ENCODE measurements around the gene LYPLA2.

LYPLA2 gene

DNA sequence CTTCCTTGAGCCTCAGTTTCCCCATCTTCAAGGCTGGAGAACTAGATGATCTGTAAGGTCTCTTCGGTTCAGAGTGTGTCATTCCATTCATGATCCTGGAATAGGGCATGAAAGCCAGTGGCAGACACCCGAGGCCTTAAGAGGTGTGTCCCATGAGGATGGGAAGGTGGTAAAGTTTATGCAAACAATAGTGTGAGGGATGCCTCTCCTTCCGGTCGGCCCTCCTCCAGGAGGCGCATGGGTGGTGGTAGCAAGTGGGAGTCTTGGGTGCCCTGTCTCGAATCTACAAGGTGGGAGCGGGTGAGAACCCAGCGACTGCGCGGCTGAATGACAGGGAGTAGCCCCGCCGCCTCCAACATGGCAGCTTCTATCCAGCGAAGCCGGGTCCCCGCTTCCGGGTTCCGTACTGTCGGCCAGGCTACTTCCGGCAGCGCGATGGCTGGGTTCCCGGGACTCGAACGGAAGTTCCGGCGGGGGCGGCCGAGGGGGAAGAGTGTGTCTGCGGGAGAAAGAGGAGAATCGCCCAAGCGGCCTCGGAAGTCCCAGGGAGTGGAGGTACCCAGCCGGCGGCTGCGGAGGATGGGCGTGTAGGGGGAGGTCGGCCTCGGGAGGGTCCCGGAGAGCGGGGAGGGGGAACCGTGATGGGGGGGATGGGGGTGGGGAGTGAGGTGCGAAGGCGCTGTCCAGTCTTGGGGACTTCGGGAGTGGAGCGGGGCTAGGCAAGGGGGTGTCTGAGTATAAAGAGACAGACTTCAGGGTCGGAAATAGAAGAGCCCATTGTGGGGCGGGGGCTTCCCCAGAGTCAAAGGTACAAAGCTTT, at the start of gene LYPLA2:
Gene LYPLA2, plus strand, starts transcription at position 450 of the 820 bp plus-strand sequence. CDS start 1,538 bp downstream, outside the sequence.
- peak; percentile 83 to 93 for DNase-seq

DNA sequence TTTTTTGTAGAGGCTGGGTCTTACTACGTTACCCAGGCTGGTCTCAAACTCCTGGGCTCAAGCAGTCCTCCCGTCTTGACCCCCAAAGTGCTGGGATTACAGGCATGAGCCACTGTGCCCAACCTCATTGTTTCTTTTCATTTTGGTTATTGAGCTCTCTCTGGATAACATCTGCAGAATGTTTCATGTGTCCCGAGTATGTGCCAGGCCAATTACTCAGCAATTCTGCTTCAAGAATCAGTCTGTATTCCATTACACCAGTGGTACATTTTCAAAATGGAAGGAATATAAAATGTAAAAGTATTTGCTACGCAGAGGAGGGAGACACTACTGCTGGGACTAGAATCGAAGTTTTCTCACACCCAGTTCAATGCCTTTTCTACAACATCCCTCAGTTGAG, 49.3 kb upstream of the LYPLA2 start:
- no peak for DNase-seq

DNA sequence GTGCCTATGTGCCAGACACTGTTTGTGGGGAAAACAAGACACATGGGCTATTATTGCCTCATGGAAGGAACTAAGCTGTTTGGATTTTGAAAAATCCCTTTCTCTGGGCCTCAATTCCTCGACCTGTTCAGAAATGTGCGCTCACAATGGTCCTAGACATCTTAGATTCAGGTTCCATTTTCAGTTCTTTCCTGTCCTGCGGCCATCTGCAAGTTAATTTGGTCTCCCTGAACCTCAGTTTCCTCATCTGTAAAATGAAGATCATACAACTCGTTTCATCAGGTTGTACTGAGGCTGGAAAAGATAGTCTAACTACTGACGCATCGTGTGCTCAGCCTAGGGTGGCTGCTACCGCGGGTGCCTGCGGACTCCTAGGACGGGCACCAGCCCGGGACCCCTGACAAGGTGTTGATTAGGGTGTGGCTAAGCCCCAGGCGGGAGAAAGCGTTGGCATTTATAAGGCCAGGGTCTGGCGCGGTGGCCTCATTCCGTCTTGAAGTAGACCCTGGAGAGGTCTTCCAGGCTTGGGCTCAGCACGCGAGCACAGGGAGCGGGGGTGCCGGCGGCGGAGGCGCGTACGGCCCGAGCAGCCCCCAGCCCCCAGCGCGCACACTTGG, 48.2 kb upstream of the LYPLA2 start:
- no peak for DNase-seq

DNA sequence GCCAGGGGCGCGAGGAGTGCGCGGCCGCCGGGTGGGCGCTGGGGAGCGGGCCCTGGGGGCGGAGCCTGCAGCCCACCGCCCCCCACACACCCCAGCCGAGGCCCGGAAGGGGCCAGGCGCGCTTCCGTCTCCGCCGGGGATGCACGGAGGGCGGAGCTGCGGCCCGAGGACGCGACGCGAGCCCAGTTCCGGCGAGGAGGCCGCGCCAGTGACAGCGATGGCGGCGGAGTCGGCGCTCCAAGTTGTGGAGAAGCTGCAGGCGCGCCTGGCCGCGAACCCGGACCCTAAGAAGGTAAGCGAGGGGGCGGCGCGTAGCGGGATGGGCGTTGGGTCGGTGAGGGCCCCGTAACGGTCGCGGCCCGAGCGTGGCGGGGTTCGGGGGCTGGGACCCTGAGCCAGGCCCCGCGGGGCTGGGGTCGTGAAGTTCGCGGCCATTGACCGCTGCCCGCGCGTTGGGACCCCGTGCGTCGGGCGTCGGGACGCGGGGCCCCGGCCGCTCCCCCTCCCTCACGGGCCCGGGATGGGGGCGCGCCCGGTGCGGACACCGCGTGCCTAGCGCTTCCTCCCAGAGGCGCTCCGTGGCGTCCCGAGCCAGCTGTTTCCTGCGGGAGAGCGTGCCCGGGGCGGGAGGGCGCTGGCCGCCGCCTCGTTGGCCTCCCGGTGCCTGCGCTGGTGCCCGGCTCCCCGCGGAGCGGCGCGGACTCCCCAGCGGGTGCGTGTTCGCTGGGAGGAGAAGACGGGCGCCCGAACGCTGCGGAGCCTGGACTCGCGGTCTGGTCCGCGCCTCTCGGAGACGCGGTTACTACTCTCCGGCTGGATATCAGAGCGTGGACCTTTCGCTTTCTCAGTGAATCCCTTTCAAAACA, 47.4 kb upstream of the LYPLA2 start, which contains the start of gene ELOA:
Gene ELOA, plus strand, starts transcription at position 185 of the 866 bp plus-strand sequence. Its CDS starts 33 bp downstream, at position 218.
- peak; percentile 60 to 83 for DNase-seq

DNA sequence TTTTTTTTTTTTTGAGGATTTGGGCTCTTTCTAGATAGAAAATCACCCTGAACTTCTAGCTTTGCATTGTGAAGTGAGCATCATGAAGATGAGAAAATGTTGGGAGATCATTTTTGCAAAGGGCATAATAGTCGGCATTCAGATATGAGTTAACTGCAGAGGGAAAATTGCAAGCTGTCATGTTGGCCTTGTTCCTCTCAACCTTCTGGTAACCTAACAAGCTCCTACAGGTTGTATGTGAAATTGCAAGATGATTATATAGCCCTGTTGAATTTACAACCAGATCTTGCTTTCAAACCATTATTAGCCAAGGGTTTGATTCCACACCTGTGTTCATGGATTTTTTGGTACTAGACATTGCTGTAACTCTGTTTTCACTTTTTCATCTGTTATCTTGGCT, 45.4 kb upstream of the LYPLA2 start:
- DNase-seq: peak in 1 of 2 experiments; percentile 37

DNA sequence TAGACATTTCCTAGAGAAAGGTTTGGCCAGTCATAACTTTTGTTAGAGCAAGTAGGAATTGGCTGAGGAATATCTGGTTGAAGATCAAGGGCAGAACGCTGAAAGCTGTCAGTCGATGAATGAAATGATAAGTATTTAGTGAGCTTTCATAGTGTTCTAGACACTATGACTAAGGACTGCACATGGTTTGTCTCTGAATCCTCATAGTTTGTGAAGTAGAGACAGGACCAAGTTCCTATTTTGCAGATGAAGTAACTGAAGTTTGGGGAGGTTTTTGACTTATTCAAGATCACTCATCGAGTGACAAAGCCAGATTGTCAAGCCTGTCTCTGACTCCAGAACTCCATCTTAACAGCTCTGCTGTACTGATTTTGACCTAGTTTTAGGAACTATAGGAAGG, 42.9 kb upstream of the LYPLA2 start:
- no peak for DNase-seq

DNA sequence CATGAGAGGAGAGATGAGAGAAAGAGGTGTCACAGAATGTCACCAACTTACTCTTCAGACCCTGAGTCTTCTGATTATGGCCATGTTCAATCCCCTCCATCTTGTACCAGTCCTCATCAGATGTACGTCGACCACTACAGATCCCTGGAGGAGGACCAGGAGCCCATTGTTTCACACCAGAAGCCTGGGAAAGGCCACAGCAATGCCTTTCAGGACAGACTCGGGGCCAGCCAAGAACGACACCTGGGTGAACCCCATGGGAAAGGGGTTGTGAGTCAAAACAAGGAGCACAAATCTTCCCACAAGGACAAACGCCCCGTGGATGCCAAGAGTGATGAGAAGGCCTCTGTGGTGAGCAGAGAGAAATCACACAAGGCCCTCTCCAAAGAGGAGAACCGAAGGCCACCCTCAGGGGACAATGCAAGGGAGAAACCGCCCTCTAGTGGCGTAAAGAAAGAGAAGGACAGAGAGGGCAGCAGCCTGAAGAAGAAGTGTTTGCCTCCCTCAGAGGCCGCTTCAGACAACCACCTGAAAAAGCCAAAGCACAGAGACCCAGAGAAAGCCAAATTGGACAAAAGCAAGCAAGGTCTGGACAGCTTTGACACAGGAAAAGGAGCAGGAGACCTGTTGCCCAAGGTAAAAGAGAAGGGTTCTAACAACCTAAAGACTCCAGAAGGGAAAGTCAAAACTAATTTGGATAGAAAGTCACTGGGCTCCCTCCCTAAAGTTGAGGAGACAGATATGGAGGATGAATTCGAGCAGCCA, 39.7 kb upstream of the LYPLA2 start:
- DNase-seq: peak; percentile 54

DNA sequence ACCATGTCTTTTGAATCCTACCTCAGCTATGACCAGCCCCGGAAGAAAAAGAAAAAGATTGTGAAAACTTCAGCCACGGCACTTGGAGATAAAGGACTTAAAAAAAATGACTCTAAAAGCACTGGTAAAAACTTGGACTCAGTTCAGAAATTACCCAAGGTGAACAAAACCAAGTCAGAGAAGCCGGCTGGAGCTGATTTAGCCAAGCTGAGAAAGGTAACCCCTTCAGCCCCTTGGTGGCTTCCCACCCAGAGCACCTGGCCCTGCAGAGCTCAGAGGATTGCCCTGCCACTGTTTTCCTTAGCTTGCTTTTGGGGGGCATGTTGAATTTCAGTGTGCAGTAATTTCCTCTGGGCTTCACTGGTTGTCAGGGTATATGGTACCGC, 39.1 kb upstream of the LYPLA2 start:
- no peak for DNase-seq

DNA sequence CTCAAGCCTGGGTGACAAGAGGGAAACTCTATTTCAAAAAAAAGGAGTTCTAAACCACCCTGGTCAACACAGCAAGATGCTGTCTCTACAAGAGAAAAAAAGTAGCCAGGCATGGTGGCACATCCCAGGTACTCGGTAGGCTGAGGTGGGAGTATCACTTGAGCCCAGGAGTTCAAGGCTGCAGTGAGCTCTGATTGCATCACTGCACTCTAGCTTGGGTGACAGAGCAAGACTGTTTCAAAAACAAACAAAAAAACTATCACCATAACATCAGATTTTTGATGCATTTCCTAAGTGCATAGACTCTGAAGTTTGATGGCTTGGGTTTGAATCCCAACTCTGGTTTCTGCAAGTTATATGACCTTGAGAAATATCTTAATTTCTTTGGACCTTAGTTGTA, 38.0 kb upstream of the LYPLA2 start:
- no peak for DNase-seq

DNA sequence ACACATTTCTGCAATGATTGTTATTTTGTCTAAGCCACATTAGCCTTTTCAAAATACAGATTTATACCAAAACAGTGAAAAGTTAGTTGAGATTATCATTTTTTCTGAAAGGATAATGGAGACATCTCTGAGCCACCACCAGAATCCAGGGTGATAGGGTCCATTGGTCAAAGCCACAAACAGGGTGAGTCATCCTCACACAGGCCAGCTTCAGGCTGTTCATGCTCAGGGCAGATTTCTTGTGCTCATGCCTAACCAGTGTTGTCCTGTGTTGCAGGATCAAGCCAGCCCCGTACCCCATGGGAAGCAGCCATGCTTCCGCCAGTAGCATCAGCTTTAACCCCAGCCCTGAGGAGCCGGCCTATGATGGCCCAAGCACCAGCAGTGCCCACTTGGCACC, 34.3 kb upstream of the LYPLA2 start:
- DNase-seq: no peak

DNA sequence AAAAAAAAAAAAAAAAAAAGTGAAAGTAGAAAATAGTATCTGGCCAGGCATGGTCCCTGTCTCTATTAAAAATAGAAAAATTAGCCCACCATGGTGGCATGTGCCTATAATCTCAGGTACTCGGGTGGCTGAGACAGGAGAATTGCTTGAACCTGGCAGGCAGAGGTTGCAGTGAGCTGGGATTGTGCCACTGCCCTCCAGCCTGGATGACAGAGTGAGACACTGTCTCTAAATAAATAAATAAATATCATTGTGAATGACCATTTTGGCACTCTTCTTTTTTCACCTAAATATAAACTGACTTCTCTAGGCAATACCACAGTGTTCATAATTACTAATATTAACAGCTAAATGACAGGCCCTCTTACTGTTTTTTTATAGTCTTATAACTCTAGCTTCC, 33.1 kb upstream of the LYPLA2 start:
- DNase-seq: no peak

DNA sequence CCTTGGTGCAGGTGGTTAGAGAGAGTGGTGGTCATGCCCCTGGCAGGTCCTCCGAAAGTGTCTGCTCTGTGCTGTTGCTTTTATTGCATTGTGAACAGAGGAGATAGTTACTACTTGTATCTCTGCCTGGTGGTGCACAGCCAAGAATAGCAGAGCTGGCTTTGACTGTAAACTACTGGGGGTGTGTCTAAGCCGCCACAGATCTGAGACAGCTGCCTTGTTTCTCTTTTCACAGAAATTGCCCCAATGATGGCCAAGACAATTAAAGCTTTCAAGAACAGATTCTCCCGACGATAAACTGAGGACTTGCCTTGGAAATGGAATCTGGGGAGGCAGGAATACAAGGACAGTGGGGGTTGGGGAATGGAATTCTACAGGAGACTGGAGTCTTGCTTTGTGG, 31.7 kb upstream of the LYPLA2 start:
- DNase-seq: no peak

DNA sequence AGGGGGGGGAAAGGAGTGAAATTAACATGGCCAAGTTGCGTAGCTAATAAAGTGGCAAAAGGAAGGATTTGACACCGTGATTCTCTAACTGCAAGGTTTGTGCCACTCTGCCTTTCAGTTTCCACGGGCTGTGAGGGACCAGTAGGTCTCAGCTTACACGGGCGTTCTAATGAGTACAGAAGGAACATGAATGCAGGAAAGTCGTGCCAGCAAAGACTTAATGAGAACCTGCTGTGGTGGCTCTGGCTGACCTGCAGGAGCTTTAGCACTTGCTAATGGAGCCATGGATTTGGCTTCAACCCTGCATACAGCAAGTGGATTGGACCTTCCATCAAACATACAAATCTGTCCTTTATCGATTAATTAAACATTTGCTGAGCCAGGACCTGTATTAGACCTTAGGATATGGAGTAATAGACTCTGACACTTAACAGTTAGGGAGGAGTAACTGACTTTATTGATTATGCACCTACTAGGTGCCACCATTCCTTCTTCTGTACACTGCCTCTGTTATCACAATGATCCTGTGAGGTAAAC, 27.8 kb upstream of the LYPLA2 start:
- DNase-seq: peak in 1 of 2 experiments; percentile 26

DNA sequence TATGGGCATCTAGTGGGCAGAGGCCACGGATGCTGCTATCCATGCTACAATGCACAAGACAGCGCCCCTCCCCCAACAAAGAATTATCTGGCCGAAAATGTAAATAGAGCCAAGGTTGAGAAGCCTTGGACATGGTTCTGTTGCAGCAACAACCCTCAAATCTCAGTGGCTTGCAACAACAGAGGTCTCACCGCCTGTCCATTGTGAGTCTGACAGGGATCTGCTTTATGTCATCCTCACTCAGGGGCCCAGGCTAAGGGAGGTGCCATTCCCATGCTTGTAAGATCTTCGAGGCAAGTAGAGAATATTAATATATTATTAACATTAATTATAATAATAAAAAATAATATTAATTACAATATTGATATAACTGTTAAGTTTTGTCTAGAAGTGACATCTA, 22.2 kb upstream of the LYPLA2 start:
- DNase-seq: no peak

DNA sequence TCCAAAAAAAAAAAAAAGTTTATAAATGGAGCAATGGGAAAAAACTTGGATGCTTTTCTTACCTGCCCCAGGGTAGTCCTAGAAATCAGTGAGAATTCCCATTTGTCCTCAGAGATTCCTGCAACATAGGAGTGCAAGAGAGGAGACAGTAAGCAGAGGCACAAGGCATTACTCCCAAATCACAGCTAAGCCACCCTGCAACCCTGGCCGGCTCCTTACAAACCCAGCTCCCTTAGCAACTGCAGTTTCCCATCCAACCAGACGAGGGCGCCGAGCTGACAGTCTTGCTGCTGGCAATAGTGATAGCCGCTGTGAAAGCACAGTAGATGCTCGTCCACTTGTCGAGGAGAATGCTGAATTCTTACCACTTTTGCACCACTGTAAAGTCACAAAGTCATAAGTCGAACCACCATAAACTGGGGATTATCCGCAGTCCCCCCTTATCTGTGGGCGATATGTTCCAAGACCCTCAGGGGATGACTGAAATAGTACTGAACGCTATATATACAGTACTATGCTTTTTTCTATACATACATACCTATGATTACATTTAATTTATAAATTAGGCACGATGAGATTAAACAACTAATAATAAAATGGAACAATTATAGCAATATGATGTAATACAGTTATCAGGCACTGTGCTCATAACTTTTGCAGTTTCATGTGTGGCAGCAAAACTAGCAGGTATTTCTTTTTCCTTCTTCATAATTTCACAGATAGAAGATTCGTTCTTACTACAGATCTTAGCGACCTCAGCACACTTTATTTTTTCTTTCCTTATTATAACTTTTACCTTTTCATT, 18.7 kb upstream of the LYPLA2 start:
- peak; percentile 85 to 91 for DNase-seq

DNA sequence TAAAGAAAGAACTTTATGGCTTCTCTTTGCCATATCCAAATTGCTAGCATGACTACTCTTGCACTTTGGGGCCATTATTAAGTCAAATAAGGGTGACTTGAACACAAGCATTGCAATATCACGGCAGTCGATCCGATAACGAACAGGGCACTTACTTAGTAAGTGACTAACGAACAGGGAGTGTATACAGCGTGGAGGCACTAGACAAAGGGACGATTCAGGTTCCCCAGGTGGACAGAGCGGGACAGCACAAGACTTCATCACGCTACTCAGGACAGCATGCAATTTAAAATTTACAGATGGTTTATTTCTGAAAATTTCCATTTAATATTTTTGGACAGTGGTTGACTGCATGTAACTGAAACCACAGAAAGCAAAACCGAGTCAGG, 18.1 kb upstream of the LYPLA2 start:
- DNase-seq: no peak

DNA sequence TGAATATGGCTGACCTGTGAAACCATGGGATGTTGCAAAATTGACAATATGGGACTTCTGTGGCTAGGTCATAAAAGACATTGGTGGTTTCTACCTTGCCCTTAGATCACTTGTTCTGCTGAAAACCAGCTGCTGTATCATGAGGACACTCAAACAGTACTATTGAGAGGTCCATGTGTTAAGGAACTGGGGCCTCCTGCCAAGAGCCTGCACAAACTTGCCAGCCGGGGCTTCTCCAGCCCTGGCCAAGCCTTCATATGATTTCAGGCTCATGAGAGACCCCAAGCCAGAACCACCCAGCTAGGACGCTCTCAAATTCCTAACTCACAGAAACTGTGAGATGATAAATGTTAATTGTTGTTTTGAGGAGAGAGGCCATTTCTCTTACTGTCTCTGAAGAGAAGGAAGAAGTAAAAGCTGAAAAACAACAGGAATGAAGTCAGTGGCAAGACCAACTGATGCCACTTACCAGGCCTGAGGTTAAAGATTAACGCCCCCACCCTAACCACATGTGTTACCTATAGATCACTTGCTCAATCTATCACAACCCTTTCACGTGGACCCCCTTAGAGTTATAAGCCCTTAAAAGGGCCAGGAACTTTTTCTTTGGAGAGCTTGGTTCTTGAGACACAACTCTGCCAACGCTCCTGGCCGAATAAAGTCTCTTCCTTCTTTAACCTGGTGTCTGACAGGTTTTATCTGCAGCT, 16.6 kb upstream of the LYPLA2 start:
- DNase-seq: no peak

DNA sequence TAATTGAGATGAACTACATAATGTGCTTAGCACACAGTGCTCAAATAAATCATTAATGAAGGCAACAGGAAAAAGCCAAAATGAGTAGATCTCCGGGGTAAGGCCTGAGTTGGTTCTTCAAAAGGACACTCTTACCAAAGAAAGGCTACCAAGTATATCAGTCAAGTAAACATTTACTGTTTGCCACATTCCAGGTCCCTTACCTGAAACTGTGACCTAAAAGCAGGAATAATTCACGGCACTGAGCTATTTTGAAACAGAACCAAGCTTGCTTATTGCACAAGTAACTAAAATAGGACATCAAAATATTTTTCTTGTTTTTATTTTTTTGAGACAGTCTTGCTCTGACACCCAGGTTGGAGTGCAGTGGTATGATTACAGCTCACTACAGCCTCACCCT, 14.7 kb upstream of the LYPLA2 start:
- no peak for DNase-seq

DNA sequence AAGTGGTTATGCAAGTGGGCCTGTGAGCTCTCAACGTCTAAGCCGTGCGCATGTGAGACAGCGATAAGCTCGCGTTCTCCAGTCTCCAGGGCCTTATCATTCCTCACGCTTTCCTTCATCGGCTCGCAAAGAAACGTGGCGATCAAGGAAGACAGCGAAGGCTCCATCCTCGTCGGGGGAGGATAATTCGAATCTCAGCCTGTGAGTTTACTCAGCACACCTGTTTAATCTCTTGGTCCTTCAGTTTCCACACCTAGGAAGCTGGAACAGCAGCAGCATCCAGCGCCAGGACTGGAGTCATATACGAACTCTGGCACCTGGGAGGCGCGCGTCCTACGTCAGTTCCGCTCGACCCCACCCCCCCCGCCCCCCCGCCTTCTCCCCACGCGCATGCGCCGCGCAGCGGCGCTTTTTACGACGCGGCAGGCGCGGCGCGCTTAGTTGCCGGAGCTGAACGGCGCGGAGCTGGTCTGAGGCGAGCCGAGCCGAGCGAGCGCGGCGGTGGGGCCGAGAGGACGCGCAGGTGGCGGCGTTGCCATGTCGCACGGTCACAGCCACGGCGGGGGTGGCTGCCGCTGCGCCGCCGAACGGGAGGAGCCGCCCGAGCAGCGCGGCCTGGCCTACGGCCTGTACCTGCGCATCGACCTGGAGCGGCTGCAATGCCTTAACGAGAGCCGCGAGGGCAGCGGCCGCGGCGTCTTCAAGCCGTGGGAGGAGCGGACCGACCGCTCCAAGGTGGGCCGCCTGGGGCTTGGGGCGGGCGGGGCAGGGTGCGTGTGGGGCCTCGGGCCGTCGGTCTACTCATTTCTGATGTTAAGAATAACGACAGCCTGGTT, 12.7 kb upstream of the LYPLA2 start, which contains the start of gene PITHD1:
Gene PITHD1, plus strand, starts transcription at position 440 of the 836 bp plus-strand sequence. Its CDS starts 98 bp downstream, at position 538.
- DNase-seq: peak; percentile 79 to 94

Measured in NCI-H446 (cell line).